BJ (cell line): Measurements from ENCODE around the gene RNF39. TPM values are rescaled to one million over a fixed set of nuclear protein-coding genes. Genes with fewer than 3 reads are reported as not detected.

Experiments
- CTCF ChIA-PET: fragments of 350-600 bp; formaldehyde crosslinking; extraction: SDS; loops from one replicate; lab custom pipeline; 2021; ENCODE audit warnings: antibody characterized with exemption, inconsistent platforms; lab: Yijun Ruan, JAX
- POLR2A ChIA-PET: fragments of 300-600 bp; sonication (Branson Sonifier 250); formaldehyde crosslinking; extraction: SDS; loops from one replicate; lab custom pipeline; 2021; ENCODE audit warnings: antibody characterized with exemption; lab: Charles Lee
- DNase-seq: peaks from one replicate; pipeline ENCODE4 v3.0.0-alpha.2; 2011; ENCODE audit warnings: low read depth
- H3K27me3 ChIP-seq: 2 replicates; pipeline ENCODE4 v1.6.0; 2011; ENCODE audit warnings: low read length; ENCODE audit not compliant: control insufficient read depth, insufficient read depth
- H3K36me3 ChIP-seq: 2 replicates; pipeline ENCODE4 v1.5.1; 2011; ENCODE audit warnings: low read length; ENCODE audit not compliant: control insufficient read depth, insufficient read depth
- H3K4me3 ChIP-seq: 2 replicates; pipeline ENCODE4 v1.5.1; 2011; ENCODE audit warnings: low read depth, mild to moderate bottlenecking, control low read depth, low read length
- polyA plus RNA-seq: library from polyadenylated mRNA; depleted of rRNA; stranded (reverse); fragments of >200 nt; gene quantifications from 2 replicates; pipeline ENCODE4 v1.2.3, GENCODE V29; 2011
- TF ChIP-seq, protein P1 (sequence below): IDR thresholded peaks from 2 replicates; pipeline ENCODE4 v1.5.1; 2011; ENCODE audit warnings: low read depth, mild to moderate bottlenecking, control low read depth, inconsistent platforms, low read length, moderate library complexity; ENCODE audit not compliant: insufficient read depth

Gene RNF39
- polyA plus RNA-seq, 1 experiment = not detected

DNA sequence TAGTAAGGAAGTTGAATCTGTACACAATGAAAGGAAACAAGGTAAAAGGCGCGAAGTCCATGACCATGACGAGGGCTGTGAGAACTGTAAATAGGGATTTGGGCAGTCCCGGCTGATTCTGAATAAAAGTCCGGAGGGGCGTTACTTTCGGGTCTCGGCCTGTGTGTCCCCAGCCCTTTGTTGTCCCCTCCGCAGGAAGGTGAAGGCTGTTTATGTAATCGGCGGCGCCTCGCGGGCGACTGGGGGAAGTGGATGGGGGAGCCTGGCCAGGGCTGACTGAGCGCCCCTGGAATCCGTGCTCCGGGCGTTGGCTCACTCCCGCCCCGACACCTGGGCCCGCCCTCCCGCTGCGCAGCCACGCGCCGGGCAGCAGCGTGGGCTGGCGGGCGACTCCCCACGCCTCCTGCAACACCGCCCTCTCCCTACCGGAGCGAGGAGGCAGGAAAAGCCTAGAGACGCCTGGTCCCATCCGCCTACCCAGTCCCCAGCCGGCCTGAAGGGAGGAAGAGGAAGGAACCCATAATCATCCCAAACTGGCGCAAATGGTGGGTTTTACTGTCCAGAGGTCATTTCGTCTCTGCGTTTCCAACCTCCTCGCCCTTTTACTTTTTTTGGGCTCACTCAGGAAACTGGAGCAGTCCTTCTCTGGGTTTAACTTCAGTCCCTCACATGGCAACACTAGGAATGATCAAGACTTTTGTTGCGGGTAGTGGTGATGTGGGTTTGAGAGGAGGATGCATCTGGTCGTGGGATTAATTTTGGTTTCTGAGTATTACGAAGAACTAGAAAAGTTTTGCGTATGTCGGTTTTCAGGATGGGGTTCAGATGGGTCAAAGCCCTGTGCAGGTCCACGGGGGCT, 25.2 kb upstream of the RNF39 start:
- TF ChIP-seq, protein P1, sequence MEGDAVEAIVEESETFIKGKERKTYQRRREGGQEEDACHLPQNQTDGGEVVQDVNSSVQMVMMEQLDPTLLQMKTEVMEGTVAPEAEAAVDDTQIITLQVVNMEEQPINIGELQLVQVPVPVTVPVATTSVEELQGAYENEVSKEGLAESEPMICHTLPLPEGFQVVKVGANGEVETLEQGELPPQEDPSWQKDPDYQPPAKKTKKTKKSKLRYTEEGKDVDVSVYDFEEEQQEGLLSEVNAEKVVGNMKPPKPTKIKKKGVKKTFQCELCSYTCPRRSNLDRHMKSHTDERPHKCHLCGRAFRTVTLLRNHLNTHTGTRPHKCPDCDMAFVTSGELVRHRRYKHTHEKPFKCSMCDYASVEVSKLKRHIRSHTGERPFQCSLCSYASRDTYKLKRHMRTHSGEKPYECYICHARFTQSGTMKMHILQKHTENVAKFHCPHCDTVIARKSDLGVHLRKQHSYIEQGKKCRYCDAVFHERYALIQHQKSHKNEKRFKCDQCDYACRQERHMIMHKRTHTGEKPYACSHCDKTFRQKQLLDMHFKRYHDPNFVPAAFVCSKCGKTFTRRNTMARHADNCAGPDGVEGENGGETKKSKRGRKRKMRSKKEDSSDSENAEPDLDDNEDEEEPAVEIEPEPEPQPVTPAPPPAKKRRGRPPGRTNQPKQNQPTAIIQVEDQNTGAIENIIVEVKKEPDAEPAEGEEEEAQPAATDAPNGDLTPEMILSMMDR = no peak
- no peak for DNase-seq
- ChIA-PET CTCF (interaction anchor here (1.0 to 1.6 kb wide), 5 partner anchors 13 to 70 kb away, joined by 3 to 31 read pairs (median 7); no protein-coding TSS in a partner anchor), POLR2A (no interaction called here)
- Histone ChIP-seq H3K27me3 (peaks cover 33% of the 10 kb centered on the region), H3K4me3 (peak overlapping the region; percentile 4), H3K36me3 (no peaks in the 10 kb centered on the region)

DNA sequence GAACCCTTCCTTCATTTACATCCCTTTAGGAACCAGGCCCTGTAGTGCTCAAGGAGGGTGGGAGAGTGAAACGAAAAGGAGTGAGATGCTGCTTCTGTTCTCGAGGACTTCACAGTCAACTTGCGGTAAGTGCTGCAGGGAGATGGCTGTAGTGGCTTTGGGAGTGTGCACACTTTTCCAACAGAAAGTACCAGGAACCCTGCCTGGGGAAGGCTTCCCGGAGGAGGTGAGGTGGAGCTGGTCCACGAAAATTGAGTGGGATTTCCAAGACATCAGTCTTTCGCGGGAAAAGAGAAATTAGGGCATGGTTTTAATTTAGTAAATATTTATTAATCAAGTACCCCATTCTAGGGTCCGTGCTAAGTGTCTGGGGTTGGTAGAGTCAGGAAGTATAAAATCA, 24.6 kb upstream of the RNF39 start:
- ChIA-PET CTCF (interaction anchor here (1.5 kb wide), 1 partner anchor 31 kb away, joined by 9 read pairs; no protein-coding TSS in a partner anchor), POLR2A (no interaction called here)
- TF ChIP-seq, protein P1 = no peak
- DNase-seq = no peak
- Histone ChIP-seq H3K4me3 (no peak overlapping the region), H3K27me3 (peaks cover 35% of the 10 kb centered on the region), H3K36me3 (no peaks in the 10 kb centered on the region)

DNA sequence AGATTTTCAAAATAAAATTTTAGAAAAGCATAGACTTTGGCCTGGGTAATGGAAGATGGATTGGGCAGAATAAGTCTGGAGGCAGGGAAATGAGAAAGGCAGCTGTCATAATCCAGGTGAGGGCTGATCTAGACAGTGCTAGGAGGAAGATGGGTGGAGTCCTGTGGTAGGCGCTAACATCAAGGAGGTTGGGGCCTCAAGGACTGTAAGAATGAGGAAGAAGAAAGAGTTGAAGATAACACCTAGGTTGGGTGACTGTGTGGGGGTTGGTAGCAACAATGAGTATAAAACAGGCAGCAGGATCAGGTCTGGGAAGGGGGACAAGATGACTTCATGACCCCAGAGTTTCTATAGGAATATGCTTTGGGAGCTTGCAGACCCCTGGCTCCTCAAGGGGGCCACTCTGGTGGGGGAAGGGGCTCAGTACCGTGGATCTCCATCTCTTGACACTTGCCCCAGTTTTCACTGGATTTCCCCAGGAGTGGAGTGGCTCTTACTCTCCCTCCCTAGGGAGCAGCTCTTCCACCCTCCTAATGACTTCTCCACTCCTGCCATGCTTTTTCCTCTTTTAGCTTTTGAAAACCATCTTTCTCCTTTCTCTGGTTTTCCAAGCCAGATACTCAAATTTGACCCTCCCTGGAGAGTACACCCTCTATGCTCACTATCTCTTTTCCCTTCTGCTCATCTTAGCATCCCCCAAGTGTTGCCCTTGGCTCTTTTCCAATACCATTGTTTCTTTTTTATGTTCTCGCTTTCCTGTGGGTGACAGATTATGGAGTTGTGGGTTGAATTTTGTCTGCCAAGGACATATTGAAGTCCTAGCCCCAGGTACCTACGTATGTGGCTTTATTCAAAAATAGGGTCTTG, 22.6 kb upstream of the RNF39 start:
- CTCF ChIA-PET = interaction anchor here (2.3 kb wide), 1 partner anchor 33 kb away, joined by 9 read pairs; no protein-coding TSS in a partner anchor
- TF ChIP-seq, protein P1 = no peak
- POLR2A ChIA-PET = no interaction called here
- Histone ChIP-seq H3K27me3 (peaks cover 35% of the 10 kb centered on the region), H3K4me3 (no peak overlapping the region), H3K36me3 (no peaks in the 10 kb centered on the region)
- no peak for DNase-seq

DNA sequence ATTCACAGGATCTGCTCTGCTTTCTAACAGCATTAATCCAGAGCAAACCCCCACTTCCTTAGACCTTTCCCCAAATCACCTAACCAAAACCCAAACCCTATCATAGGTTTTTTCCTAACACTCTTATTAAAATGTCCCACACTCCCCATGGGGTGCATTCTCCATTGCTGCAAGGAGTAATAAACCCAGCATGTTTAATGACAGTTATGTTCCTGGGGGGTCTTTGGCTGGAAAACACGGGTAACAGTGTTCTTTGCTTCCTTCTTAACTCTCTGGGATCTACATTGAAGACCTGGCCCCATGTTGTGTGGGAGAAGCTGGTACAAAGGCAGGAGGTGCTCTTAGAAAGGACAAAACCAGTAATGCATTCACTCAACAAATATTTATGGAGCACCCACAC, 21.3 kb upstream of the RNF39 start:
- Histone ChIP-seq H3K36me3 (no peaks in the 10 kb centered on the region), H3K4me3 (no peak overlapping the region), H3K27me3 (peaks cover 35% of the 10 kb centered on the region)
- no peak for DNase-seq
- CTCF ChIA-PET = interaction anchor here (0.6 to 2.3 kb wide), 3 partner anchors 21 to 95 kb away, joined by 3 to 9 read pairs (median 4); no protein-coding TSS in a partner anchor
- TF ChIP-seq, protein P1 = no peak
- POLR2A ChIA-PET = no interaction called here
